Gastrocnemius medialis (tissue), 4 donors: ENCODE data around the gene NBEA. TPM values are rescaled to one million over a fixed set of nuclear protein-coding genes. Genes with fewer than 3 reads are reported as not detected.
A peak's percentile ranks its signal among the peaks of the same experiment; 100 is the strongest.

Experiments
- ATAC-seq, 2 donors: fragments of 150-250 bp; one replicate each; pipeline ENCODE4 v1.9.1; 2016
- DNase-seq, 2 donors: peaks; one replicate each; pipeline ENCODE4 v3.0.0-alpha.2; 2019
- H3K27ac ChIP-seq, 4 donors: fragments of 200-600 bp; sonication (generic); 1 replicate in 1 of 4; 2 replicates in 3 of 4; pipeline ENCODE4 v1.5.1; 2016 to 2018; ENCODE audit warnings: mild to moderate bottlenecking in 2 of 4, moderate library complexity in 1 of 4
- H3K27me3 ChIP-seq, 3 donors: fragments of 200-600 bp; sonication (generic) in 2 of 3; 1 replicate in 1 of 3; 2 replicates in 2 of 3; pipeline versions ENCODE4 v1.5.1 to v1.6.0; 2016 to 2019; ENCODE audit warnings: mild to moderate bottlenecking in 1 of 3, moderate library complexity in 1 of 3
- H3K36me3 ChIP-seq, 2 donors: fragments of 200-600 bp; sonication (generic) in 1 of 2; one replicate each; pipeline ENCODE4 v1.5.1; 2017 to 2018
- H3K4me1 ChIP-seq, 2 donors: fragments of 200-600 bp; sonication (generic) in 1 of 2; one replicate each; pipeline ENCODE4 v1.5.1; 2016 to 2017; ENCODE audit warnings: mild to moderate bottlenecking in 2 of 2
- H3K4me3 ChIP-seq, 4 donors: fragments of 200-600 bp; sonication (generic) in 3 of 4; 1 replicate in 1 of 4; 2 replicates in 3 of 4; pipeline ENCODE4 v1.5.1; 2016 to 2019; ENCODE audit warnings: mild to moderate bottlenecking in 2 of 4
- H3K9me3 ChIP-seq, 3 donors: fragments of 200-600 bp; sonication (generic) in 2 of 3; 1 replicate in 1 of 3; 2 replicates in 2 of 3; pipeline ENCODE4 v1.5.1; 2016 to 2019
- POLR2A ChIP-seq, 2 donors: fragments of 450-650 bp; IDR thresholded peaks; one replicate each; pipeline ENCODE4 v1.6.1; 2017; ENCODE audit warnings: antibody characterized with exemption in 2 of 2, mild to moderate bottlenecking in 2 of 2, moderate library complexity in 2 of 2
- in situ Hi-C, 4 donors: fragments of 200-750 bp; cut with MboI; loops; one replicate each; pipeline versions ENCODE4 v1.15.0 to v1.8.0; 2017; ENCODE audit warnings: low sequenced_read_pairs in 4 of 4
- intact Hi-C: fragments of 100-400 bp; cut with DNase I; formaldehyde crosslinking; loops from one replicate; pipeline ENCODE4 v1.15.1; 2023; ENCODE audit warnings: low total_unique reads
- total RNA-seq, 4 donors: library from RNA; depleted of rRNA; stranded (reverse); fragments of >200 nt; gene quantifications; one replicate each; pipeline versions ENCODE4 v1.1.0 to v1.2.3, GENCODE V29; 2016
- TF ChIP-seq, protein P1 (sequence below), 5 experiments: fragments of 450-650 bp in 3 of 5; fragments of 200-600 bp in 2 of 5; sonication (generic) in 2 of 5; IDR thresholded peaks in 4 of 5; conservative IDR thresholded peaks in 1 of 5; 1 replicate in 4 of 5; 2 replicates in 1 of 5; pipeline ENCODE4 v1.5.1; 2016 to 2019; ENCODE audit warnings: antibody characterized with exemption in 5 of 5, mild to moderate bottlenecking in 3 of 5, moderate library complexity in 3 of 5

Gene NBEA
- total RNA-seq, 4 donors from 2014 or later: 4.1 to 5.1 (median 4.7) TPM

DNA sequence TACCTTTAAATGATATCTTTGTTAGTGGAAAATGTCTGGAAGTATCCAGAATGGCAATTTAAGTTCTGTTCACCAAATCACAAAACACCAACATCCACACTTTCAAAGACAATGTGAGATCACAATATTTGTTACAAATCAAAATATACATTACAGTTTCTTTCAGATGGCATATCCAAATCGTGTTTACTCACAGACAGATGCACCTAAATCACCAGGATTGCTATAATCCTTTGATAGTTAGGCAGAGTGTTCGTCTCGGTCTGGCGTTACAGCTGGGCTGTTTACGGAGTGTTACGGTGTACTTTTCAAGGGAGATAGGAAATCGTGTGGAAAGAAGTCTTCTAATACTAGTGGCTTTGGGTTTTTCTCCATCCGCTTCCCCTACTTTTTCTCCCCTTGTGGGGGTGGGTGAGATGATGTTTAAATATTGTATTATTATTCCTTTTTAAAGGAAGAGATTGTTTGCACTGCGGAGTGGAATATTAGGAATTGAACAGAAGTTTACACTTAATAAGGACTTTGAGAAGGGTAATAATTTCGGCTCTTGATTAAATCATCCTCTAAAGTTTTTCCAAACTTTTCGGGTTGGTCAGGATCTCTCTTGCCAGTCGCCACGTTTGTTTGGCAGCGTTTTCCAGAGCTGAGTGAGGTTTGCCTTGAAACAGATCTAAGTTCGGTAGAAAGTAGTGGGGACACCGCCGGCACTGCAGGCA lies 532.6 kb downstream of the NBEA start:
- peak overlapping the region; percentile 86 to 95 (median 88) for H3K27ac ChIP-seq
- peak overlapping the region; percentile 67 to 87 (median 76) for H3K4me3 ChIP-seq
- no peaks in the 10 kb centered on the region for H3K36me3 ChIP-seq
- DNase-seq (no peak), ATAC-seq (no peak)
- no peak for TF ChIP-seq POLR2A (IDR thresholded peaks at IDR 0.05)
- no peaks in the 10 kb centered on the region for H3K9me3 ChIP-seq
- intact Hi-C loops (loop anchor here (5.0 kb wide), 1 partner anchor 1528 kb away; the partner anchor contains the start of gene EXOSC8), in situ Hi-C loops (loop anchor here in 3 of 4 donors (10.0 kb wide), 1 partner anchor 480 kb away; no protein-coding TSS in a partner anchor)
- H3K27me3 ChIP-seq: no peaks in the 10 kb centered on the region
- peaks cover 12 to 20% of the 10 kb centered on the region in 2 donors for H3K4me1 ChIP-seq

DNA sequence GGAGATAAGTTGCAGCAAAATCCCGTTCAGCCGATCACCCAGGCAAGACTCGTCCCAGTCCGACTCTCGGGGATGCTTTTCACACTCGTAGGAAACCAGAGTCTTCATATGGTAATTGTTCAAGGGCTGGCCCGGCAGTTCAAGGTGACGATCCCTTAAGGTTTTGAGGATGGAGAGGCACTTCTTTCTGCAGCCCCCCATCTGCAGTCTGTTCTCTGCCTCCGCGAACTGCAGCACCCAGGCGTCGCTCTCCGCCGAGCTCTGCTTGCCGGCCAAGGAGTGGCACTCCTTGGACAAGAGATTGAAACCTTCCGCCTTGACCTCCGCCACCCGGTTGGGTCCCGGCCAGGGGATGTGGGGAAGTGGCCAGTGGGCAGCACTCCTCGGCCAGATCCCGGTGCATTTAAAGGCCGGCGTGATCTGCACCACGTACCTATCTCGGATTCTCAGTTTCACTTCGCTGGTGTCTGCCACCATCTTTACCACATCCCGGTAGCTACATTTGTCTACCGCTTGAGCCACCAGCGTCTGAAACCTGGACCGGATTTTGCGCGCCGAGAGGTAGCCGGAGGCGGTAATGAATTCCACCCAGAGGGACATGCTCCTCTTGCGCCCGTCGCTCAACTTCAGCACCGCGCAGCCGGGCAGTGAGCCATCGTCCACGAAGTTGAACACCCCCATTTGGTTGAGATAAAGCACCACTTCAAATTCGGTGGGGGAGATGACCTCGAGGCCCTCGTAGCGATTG lies 533.3 kb downstream of the NBEA start:
- TF ChIP-seq, protein P1, sequence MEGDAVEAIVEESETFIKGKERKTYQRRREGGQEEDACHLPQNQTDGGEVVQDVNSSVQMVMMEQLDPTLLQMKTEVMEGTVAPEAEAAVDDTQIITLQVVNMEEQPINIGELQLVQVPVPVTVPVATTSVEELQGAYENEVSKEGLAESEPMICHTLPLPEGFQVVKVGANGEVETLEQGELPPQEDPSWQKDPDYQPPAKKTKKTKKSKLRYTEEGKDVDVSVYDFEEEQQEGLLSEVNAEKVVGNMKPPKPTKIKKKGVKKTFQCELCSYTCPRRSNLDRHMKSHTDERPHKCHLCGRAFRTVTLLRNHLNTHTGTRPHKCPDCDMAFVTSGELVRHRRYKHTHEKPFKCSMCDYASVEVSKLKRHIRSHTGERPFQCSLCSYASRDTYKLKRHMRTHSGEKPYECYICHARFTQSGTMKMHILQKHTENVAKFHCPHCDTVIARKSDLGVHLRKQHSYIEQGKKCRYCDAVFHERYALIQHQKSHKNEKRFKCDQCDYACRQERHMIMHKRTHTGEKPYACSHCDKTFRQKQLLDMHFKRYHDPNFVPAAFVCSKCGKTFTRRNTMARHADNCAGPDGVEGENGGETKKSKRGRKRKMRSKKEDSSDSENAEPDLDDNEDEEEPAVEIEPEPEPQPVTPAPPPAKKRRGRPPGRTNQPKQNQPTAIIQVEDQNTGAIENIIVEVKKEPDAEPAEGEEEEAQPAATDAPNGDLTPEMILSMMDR (IDR thresholded peaks at IDR 0.05 in 4 of 5, conservative IDR thresholded peaks at IDR 0.05 in 1 of 5): no peak
- no peak for TF ChIP-seq POLR2A (IDR thresholded peaks at IDR 0.05)
- Histone ChIP-seq H3K27ac (peak overlapping the region; percentile 86 to 95 (median 88)), H3K27me3 (no peaks in the 10 kb centered on the region), H3K9me3 (no peaks in the 10 kb centered on the region), H3K4me1 (peaks cover 6 to 20% of the 10 kb centered on the region in 2 donors), H3K36me3 (no peaks in the 10 kb centered on the region), H3K4me3 (peak overlapping the region; percentile 67 to 87 (median 76))
- in situ Hi-C loops (loop anchor here in 3 of 4 donors (10.0 kb wide), 1 partner anchor 479 kb away; no protein-coding TSS in a partner anchor), intact Hi-C loops (loop anchor here (5.0 kb wide), 1 partner anchor 1527 kb away; the partner anchor contains the start of gene EXOSC8)
- peak; percentile 38 to 62 for ATAC-seq
- DNase-seq: peak; percentile 70 to 79

GRCh38 chr13:35475960-35476943 lies 534.2 kb downstream of the NBEA start, which contains the start of gene MAB21L1:
Gene MAB21L1 (minus strand): TSS chr13:35476689. CDS start chr13:35476138, 551 bp downstream.
- intact Hi-C loops: loop anchor here (5.0 kb wide), 1 partner anchor 1526 kb away; the partner anchor contains the start of gene EXOSC8
- DNase-seq: peak; percentile 80 to 81
- H3K4me1 ChIP-seq: peaks cover 9 to 27% of the 10 kb centered on the region in 2 donors

GRCh38 chr13:35477386-35477946 lies 535.4 kb downstream of the NBEA start:
- DNase-seq: no peak
- Histone ChIP-seq H3K27ac (peak overlapping the region; percentile 86 to 95 (median 88)), H3K4me1 (peaks cover 13 to 31% of the 10 kb centered on the region in 2 donors), H3K27me3 (no peaks in the 10 kb centered on the region), H3K4me3 (peak overlapping the region in 3 of 4 donors; percentile 75 to 87 (median 76)), H3K9me3 (no peaks in the 10 kb centered on the region), H3K36me3 (no peaks in the 10 kb centered on the region)
- TF ChIP-seq, protein P1 (IDR thresholded peaks at IDR 0.05 in 4 of 5, conservative IDR thresholded peaks at IDR 0.05 in 1 of 5): no peak
- no peak for TF ChIP-seq POLR2A (IDR thresholded peaks at IDR 0.05)
- ATAC-seq: no peak
- in situ Hi-C loops (loop anchor here in 3 of 4 donors (10.0 kb wide), 1 partner anchor 477 kb away; no protein-coding TSS in a partner anchor), intact Hi-C loops (loop anchor here (5.0 kb wide), 1 partner anchor 1525 kb away; the partner anchor contains the start of gene EXOSC8)

More at GRCh38 chr13:35475960-35476943, 534.2 kb downstream of the NBEA start, which contains the start of gene MAB21L1:
- no peaks in the 10 kb centered on the region for H3K9me3 ChIP-seq
- peak within 1 kb of the TSS; percentile 86 to 95 (median 88) for H3K27ac ChIP-seq
- in situ Hi-C loops: loop anchor here in 3 of 4 donors (10.0 kb wide), 1 partner anchor 479 kb away; no protein-coding TSS in a partner anchor
- peak within 1 kb of the TSS; percentile 67 to 87 (median 76) for H3K4me3 ChIP-seq
- peak; percentile 57 to 75 for ATAC-seq
- TF ChIP-seq, protein P1 (IDR thresholded peaks at IDR 0.05 in 4 of 5, conservative IDR thresholded peaks at IDR 0.05 in 1 of 5): no peak
- TF ChIP-seq POLR2A (IDR thresholded peaks at IDR 0.05): peak; percentile 84 to 85
- no peaks in the 10 kb centered on the region for H3K36me3 ChIP-seq
- H3K27me3 ChIP-seq: no peaks in the 10 kb centered on the region
